Endodermal cell (in vitro differentiated cells): Measurements from ENCODE around the gene CYREN. TPM values are rescaled to one million over a fixed set of nuclear protein-coding genes. Genes with fewer than 3 reads are reported as not detected.
"Not testable (repeated sequence)": the region's sequence is repeated elsewhere in the genome, so short reads cannot be mapped to it uniquely, and the experiment has no call there.

ENCODE experiments used
- DNase-seq: peaks from one replicate; pipeline ENCODE4 v3.0.0-alpha.2; 2017
- H3K27ac ChIP-seq: 2 replicates; pipeline ENCODE4 v1.5.1; 2013; ENCODE audit warnings: mild to moderate bottlenecking, low read depth, low read length, moderate library complexity
- H3K27me3 ChIP-seq: 2 replicates; pipeline ENCODE4 v1.6.1; 2013; ENCODE audit warnings: mild to moderate bottlenecking, low read length, moderate library complexity; ENCODE audit not compliant: insufficient read depth, control insufficient read depth, poor library complexity, severe bottlenecking
- H3K36me3 ChIP-seq: 2 replicates; pipeline ENCODE4 v1.7.0; 2013; ENCODE audit warnings: mild to moderate bottlenecking, low read length, moderate library complexity; ENCODE audit not compliant: control insufficient read depth, insufficient read depth
- H3K4me1 ChIP-seq: one replicate; pipeline ENCODE4 v1.7.0; 2013; ENCODE audit warnings: low read length; ENCODE audit not compliant: control insufficient read depth, insufficient read depth
- H3K4me3 ChIP-seq: 2 replicates; pipeline ENCODE4 v1.5.1; 2013; ENCODE audit warnings: mild to moderate bottlenecking, low read length, moderate library complexity
- H3K9ac ChIP-seq: 2 replicates; pipeline ENCODE4 v1.6.1; 2013; ENCODE audit warnings: mild to moderate bottlenecking, low read length, moderate library complexity; ENCODE audit not compliant: poor library complexity, severe bottlenecking; ENCODE audit errors: extremely low read depth
- H3K9me3 ChIP-seq: 2 replicates; pipeline ENCODE4 v1.6.1; 2013; ENCODE audit warnings: mild to moderate bottlenecking, low read length, moderate library complexity; ENCODE audit not compliant: control insufficient read depth
- H3K27ac Mint-ChIP-seq: 2 replicates; pipeline ENCODE4 v1.8.0; 2020; ENCODE audit warnings: mixed read lengths
- H3K27me3 Mint-ChIP-seq: 2 replicates; pipeline ENCODE4 v1.8.0; 2021; ENCODE audit warnings: mild to moderate bottlenecking, mixed read lengths; ENCODE audit not compliant: insufficient read depth
- H3K36me3 Mint-ChIP-seq: 2 replicates; pipeline ENCODE4 v1.8.0; 2020; ENCODE audit warnings: low read depth, mixed read lengths
- H3K4me1 Mint-ChIP-seq: 2 replicates; pipeline ENCODE4 v1.8.0; 2020; ENCODE audit warnings: mixed read lengths
- H3K4me3 Mint-ChIP-seq: 2 replicates; pipeline ENCODE4 v1.8.0; 2020; ENCODE audit warnings: mild to moderate bottlenecking, moderate library complexity, mixed read lengths
- H3K9me3 Mint-ChIP-seq: 2 replicates; pipeline ENCODE4 v1.8.0; 2020; ENCODE audit warnings: mild to moderate bottlenecking, mixed read lengths
- CTCF ChIP-seq: fragments of 200-600 bp; sonication (generic); conservative IDR thresholded peaks from 2 replicates; pipeline ENCODE4 v1.5.0; 2021; ENCODE audit warnings: antibody characterized with exemption, mild to moderate bottlenecking
- WGBS, 2 experiments: methylation state at CpG; one replicate each; pipeline versions ENCODE4 v1.1.5 to v1.1.7; 2013; ENCODE audit warnings: missing lambda C conversion rate in 2 of 2, mixed read lengths in 1 of 2; ENCODE audit not compliant: insufficient coverage in 1 of 2, insufficient read length in 1 of 2; 5-methylcytosine and 5-hydroxymethylcytosine counted together
- total RNA-seq, 2 donors: library from RNA; stranded (reverse); fragmentation: NEBNext Ultra II Directional in 1 of 2; extraction: Animal tissue kit (Norgen Biotek cat#: 25700) in 1 of 2; gene quantifications; 2 replicates in 1 of 2; 3 replicates in 1 of 2; pipeline ENCODE4 v1.2.1, GENCODE V29; 2021

The CYREN gene
- total RNA-seq, 2 donors from 2014 or later = 60.6 to 67.8 TPM

DNA sequence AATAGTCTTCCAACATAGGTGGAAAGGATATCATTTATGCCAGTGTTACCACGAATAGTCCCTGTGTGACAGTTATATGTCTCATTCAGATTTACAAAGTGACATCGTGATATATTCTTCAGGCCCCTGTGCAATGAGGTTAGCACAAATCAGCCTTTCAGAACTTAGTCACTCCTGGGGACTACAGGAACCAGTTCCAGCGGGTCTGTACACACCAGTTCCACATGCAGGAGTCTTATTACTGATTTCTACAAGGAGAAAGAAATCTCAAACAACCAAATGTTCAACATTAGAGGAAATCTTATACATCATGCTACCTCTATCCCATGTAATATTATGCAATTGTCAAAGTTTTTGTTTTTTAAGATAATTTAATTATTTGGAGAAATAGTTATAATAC lies 45.2 kb upstream of the CYREN start:
- H3K4me3 ChIP-seq = no peak overlapping the region
- H3K9me3 ChIP-seq = peaks cover 7% of the 10 kb centered on the region
- H3K36me3 ChIP-seq = no peaks in the 10 kb centered on the region
- no peak overlapping the region for H3K9ac ChIP-seq
- Mint-ChIP-seq H3K27me3 (peaks cover 4% of the 10 kb centered on the region), H3K4me3 (no peak overlapping the region), H3K4me1 (peaks cover 2% of the 10 kb centered on the region), H3K36me3 (no peaks in the 10 kb centered on the region), H3K27ac (no peak overlapping the region), H3K9me3 (peaks cover 7% of the 10 kb centered on the region)
- TF ChIP-seq CTCF = no peak
- H3K27me3 ChIP-seq = peaks cover under 1% of the 10 kb centered on the region
- no peak for DNase-seq
- WGBS, 2 experiments = 91 to 96% methylated on average over 3 of the region's 3 CpGs
- no peaks in the 10 kb centered on the region for H3K4me1 ChIP-seq
- no peak overlapping the region for H3K27ac ChIP-seq

DNA sequence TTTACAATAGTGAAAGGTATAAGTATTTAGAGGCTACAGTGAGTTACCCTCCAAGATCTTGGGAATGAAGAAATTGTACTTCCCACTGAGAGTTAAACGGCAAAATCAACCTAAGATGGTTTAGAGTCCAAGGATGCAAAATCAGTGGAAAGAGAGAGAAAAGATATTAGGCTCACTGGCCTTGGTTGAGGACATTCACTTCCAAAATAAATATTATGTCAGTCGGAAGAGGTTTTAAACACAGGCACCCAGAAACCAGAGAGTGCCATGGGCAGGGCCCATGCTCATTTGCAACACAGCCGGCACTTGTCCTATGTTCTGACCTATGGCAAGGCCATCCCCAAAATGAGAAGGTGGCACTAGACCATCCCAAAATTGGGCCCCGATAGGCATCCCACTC lies 44.7 kb upstream of the CYREN start:
- Histone ChIP-seq H3K9ac (no peak overlapping the region), H3K27me3 (peaks cover 5% of the 10 kb centered on the region), H3K4me3 (no peak overlapping the region), H3K9me3 (peaks cover 2% of the 10 kb centered on the region), H3K36me3 (no peaks in the 10 kb centered on the region), H3K27ac (no peak overlapping the region), H3K4me1 (no peaks in the 10 kb centered on the region)
- no peak for DNase-seq
- H3K4me1 Mint-ChIP-seq = peaks cover 4% of the 10 kb centered on the region
- 96 to 100% methylated on average over 4 of the region's 4 CpGs for WGBS, 2 experiments
- H3K27ac Mint-ChIP-seq = no peak overlapping the region
- TF ChIP-seq CTCF = no peak
- H3K27me3 Mint-ChIP-seq = peaks cover 9% of the 10 kb centered on the region
- peaks cover 2% of the 10 kb centered on the region for H3K9me3 Mint-ChIP-seq
- H3K4me3 Mint-ChIP-seq = no peak overlapping the region
- no peaks in the 10 kb centered on the region for H3K36me3 Mint-ChIP-seq

DNA sequence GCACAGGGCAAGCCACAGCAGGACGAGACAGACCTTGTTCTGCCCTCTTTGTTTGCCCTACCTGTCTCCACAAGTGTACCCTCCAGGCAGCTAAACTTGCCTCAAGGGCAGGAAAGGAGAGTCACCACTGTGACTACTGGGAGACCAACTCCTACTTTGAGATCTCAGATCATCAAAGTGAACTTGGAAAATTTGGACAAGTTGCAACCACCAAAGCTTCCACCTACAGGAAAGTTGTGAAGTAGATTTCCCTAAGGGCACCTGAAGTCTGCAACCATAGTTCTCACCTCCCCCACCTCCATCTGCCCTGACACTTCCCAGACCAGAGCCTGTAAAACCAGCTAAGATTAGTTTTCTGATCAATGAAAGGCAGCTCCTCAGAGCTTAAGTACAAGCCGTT lies 43.3 kb upstream of the CYREN start:
- Histone ChIP-seq H3K9me3 (no peaks in the 10 kb centered on the region), H3K36me3 (no peaks in the 10 kb centered on the region), H3K27ac (no peak overlapping the region), H3K4me3 (no peak overlapping the region), H3K9ac (no peak overlapping the region), H3K27me3 (peaks cover 6% of the 10 kb centered on the region), H3K4me1 (no peaks in the 10 kb centered on the region)
- Mint-ChIP-seq H3K27me3 (peaks cover 10% of the 10 kb centered on the region), H3K36me3 (no peaks in the 10 kb centered on the region), H3K9me3 (no peaks in the 10 kb centered on the region), H3K4me1 (peaks cover 4% of the 10 kb centered on the region), H3K27ac (no peak overlapping the region), H3K4me3 (no peak overlapping the region)
- DNase-seq = no peak
- TF ChIP-seq CTCF = no peak
- 78 to 88% methylated on average over 1 to 2 of the region's 2 CpGs for WGBS, 2 experiments

GRCh38 chr7:135211946-135212685 lies 41.6 kb upstream of the CYREN start:
- H3K9me3 Mint-ChIP-seq, H3K4me1 ChIP-seq, DNase-seq, H3K36me3 Mint-ChIP-seq, H3K9me3 ChIP-seq, H3K36me3 ChIP-seq, H3K27me3 ChIP-seq: not testable (repeated sequence)
- Mint-ChIP-seq H3K27me3 (peaks cover 10% of the 10 kb centered on the region), H3K27ac (peak overlapping the region; percentile 89), H3K4me1 (peaks cover 12% of the 10 kb centered on the region), H3K4me3 (peak overlapping the region; percentile 81)
- Histone ChIP-seq H3K27ac (peak overlapping the region; percentile 86), H3K4me3 (peak overlapping the region; percentile 82), H3K9ac (peak overlapping the region; percentile 51)
- 2 to 73% methylated on average over 5 to 30 of the region's 30 CpGs for WGBS, 2 experiments
